ENCODE measurements around the gene TRAF2.
"Not testable (repeated sequence)": the region's sequence is repeated elsewhere in the genome, so short reads cannot be mapped to it uniquely, and the experiment has no call there.

The TRAF2 gene

DNA sequence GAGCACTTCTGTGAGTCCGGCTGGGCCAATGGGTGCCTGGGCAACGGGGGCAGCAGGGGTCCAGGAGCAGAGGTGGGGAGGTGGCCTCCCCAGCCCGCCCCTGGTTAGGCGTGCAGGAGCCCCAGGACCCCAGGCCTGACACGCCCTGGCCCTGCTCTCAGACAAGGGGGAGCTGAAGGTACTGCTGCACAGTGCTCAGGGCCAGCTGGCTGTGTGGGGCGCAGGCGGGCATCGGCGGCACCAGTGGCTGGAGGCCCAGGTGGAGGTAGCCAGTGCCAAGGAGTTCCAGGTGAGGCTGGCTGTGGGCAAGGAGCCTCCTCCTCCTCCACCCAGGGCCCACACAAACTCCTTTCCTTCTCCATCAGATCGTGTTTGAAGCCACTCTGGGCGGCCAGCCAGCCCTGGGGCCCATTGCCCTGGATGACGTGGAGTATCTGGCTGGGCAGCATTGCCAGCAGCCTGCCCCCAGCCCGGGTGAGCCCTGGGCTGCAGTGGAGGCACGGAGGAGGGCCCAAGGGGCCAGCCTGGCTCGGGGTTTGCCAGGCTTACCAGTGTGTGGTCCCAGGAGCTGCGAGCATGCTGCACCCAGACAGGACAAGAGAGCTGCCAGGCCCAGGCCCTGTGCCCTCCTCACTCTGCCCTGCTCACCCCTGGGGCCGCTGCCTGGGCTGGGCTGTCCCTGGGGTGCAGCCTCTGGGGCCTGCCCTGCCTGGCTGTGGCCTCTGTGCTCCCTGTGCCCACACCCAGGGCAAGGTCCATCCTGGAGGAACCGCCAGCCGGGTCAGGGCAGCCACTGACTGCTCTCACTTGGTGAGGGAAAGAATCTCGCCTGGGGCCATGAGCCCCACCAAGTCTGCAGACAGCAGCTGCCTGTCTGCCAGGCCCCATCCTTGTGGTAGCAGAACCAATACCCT lies 27.2 kb upstream of the TRAF2 start:
- DNase-seq, result no peak

- no peak for DNase-seq
These were observed 25.8 kb upstream of the TRAF2 start for GRCh38 chr9:136860529-136860928.

GRCh38 chr9:136860933-136861873 lies 25.1 kb upstream of the TRAF2 start:
- no peak for DNase-seq

- no peak for DNase-seq
These were observed 24.4 kb upstream of the TRAF2 start for GRCh38 chr9:136861874-136862457.

DNA sequence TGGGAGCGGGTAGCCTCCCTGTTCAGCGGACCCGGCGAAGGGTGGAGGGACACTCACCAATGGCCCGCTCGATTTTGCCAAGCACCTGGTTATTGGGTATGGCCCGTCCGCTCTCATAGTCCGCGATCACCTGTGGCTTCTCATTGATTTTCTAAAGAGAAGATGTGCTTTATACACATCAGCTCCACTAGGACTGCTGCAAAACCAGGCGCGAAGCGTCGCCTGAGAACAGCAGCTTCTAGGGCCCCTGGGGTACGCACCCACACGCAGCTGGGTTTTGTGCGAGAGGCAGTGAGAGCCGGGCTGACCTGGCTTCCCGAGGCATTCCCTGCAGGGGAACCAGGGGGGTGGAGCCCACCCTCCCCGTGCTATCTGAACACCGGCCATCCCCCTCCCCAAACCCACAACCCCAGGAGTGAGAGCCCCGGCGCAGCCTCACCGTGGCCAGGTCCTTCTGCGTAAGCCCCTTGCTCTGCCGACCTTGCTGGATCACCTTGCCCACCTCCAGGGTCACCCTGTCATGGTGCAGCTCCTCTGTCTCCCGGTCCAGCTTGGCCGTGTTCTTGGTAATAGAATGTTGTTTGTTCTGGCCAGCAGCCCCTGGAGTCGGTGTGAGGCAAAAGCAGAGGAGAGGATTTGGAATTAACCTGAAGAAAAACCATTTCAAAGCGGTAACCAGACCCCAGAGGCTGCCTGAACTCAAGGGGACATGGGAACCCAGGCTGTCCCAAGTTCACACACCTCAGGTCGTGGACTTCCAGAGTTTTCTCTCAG lies 23.3 kb upstream of the TRAF2 start:
- no peak for DNase-seq

DNA sequence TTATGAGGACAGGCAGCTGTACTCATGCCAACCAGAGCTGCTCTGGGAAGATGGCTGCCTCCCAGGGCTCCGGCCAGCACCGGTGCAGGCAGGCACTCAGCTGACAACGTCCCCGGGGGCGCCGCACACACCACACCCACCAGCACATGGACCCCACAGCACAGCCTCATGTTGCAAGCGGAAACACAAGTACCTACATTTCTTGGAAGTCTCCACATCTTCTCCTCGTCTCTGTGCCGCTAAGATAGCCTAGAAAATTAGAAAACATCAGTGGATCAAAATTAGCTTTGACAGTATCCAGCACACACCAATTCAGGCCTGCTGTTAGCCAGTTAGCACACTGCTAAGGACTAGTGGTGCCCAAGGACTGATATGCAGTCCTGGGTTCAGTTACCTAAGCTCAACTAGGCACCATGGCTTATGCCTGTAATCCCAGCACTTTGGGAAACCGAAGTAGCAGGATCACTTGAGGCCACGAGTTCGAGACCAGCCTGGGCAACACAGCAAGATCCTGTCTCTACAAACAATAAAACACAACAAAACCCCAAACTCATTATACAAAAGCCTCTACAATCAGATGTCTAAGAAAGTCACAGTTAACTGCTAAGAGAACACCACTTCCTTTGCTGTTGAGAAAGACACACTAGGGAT lies 22.6 kb upstream of the TRAF2 start:
- DNase-seq, result no peak

GRCh38 chr9:136865041-136865767 lies 21.1 kb upstream of the TRAF2 start:
- DNase-seq, result no peak

GRCh38 chr9:136865768-136866103 lies 20.6 kb upstream of the TRAF2 start:
- DNase-seq, result no peak

DNA sequence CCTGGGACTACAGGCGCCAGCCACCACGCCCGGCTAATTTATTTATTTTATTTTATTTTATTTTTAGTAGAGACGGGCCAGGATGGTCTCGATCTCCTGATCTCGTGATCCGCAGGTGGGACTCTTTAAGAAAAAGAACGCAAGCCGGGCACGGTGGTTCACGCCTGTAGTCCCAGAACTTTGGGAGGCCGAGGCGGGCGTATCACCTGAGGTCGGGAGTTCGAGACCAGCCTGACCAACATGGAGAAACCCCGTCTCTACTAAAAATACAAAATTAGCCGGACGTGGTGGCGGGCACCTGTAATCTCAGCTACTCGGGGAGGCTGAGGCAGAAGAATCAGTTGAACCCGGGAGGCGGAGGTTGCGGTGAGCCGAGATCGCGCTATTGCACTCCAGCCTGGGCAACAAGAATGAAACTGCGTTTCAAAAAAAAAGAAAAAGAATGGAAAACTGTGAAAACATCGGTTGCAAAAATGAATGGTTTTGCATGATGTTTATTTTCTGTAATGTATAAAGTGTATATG lies 19.4 kb upstream of the TRAF2 start:
- DNase-seq, result not testable (repeated sequence)

- DNase-seq, result no peak
These were observed 18.8 kb upstream of the TRAF2 start for GRCh38 chr9:136867480-136867879.

DNA sequence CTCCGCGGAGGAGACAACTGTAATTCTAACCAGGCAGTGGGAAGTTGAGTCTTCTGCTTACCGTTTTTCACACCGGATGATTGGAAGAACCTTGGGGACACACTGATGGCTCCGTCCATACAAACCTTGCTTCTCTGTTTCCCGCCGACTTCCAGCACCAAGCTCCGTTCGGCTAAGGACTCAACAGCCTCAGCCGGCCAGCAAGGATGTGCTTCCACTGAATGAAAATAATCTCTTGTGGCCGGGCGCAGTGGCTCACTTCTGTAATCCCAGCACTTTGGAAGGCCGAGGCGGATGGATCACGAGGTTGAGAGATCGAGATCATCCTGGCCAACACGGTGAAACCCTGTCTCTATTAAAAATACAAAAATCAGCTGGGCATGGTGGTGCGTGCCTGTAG lies 18.4 kb upstream of the TRAF2 start:
- DNase-seq, result no peak

- DNase-seq, result no peak
These were observed 17.7 kb upstream of the TRAF2 start for GRCh38 chr9:136868644-136869043.

- DNase-seq, result not testable (repeated sequence)
These were observed 16.7 kb upstream of the TRAF2 start for GRCh38 chr9:136869611-136870010.

DNA sequence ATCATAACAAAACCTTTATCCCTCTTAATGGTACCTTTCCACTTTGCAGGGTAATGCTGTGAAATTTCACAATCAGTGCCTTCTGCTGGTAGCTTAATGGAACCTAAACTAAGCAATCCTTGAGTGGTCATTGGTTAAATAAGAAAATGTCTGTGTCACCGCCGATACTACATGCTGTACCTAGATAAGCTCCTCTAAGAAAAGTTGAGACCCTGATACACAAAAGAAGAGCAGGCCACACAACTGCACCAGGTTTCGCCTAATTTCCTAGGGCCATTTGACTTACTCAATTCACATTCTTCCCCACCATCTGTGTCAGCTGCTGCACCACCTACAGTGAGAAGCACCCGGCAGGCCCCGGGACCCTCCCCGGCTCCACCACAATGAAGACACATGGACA lies 11.2 kb upstream of the TRAF2 start:
- DNase-seq, result no peak

DNA sequence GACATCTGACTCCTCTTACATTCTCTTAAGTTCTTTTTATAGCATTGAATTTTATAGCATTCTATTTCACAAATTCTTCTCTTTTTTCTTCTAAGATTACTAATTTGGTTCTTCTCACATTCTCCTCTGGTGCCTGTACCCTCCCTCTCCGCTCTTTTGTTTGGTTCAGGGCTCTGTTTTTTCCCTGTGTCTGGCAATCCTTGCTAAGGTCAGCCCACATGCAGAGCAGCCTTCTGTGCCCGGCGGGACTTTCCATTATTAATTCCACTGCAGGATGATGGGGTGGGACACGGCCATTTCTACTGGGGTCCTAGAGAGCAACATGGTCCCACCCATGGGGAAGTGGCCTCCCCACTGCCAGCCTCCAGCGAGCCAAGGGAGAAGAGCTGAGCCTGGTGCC lies 9.8 kb upstream of the TRAF2 start:
- DNase-seq, result no peak

DNA sequence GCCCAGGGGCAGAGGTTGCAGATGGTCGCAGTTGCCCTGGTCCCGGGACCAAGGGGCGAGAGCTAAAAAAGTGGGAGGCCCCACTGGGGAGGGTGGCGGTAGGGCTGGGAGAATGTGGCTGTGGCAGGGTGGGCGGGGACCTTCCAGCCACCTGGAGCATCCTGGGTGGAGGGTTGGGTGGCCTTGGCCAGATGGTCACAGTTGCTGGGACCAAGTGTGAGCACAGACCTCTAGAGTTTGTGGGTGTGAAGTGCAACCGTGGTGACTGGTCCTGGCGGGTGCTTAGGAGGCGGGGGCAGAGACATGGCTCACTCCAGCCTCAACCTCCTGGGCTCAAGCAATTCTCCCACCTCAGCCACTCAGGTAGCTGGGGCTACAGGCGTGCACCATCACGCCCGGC lies 5.7 kb upstream of the TRAF2 start:
- peak; percentile 65 for DNase-seq

GRCh38 chr9:136881691-136882108 lies 4.6 kb upstream of the TRAF2 start:
- peak; percentile 81 for DNase-seq

- peak; percentile 87 for DNase-seq
These were observed 4.0 kb upstream of the TRAF2 start for GRCh38 chr9:136882109-136882946.

DNA sequence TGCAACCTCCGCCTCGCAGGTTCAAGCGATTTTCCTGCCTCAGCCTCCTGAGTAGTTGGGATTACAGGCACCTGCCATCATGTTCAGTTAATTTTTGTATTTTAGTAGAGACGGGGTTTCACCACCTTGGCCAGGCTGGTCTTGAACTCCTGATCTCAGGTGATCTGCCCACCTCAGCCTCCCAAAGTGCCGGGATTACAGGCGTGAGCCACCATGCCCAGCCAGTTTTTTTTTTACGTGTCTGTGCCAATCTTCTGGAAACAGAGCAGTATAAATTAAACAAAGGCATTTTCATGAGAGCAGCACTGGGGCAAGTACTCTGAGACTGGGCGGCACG lies 3.4 kb upstream of the TRAF2 start:
- DNase-seq, result not testable (repeated sequence)

- DNase-seq, result not testable (repeated sequence)
These were observed 2.6 kb upstream of the TRAF2 start for GRCh38 chr9:136883670-136884069.
